ENCODE results near the gene PANX1. TPM values are rescaled to one million over a fixed set of nuclear protein-coding genes. Genes with fewer than 3 reads are reported as not detected.

The PANX1 gene
- total RNA-seq, result 10 to 100 TPM; 12.3 to 15.7 TPM

- no peaks in the 10 kb centered on the region for H3K9me3 ChIP-seq
- no peaks in the 10 kb centered on the region for H3K27me3 ChIP-seq
- peak; percentile 86 for DNase-seq (ENCODE audit: low spot score)
- H3K36me3 ChIP-seq, result no peaks in the 10 kb centered on the region
- H3K4me1 ChIP-seq, result peaks cover 0 to 51% of the 10 kb centered on the region in 2 donors
- no peak for TF ChIP-seq CTCF (IDR thresholded peaks at IDR 0.05)
- peak within 1 kb of the TSS; percentile 94 to 97 for H3K27ac ChIP-seq
- peak within 1 kb of the TSS; percentile 86 for H3K4me3 ChIP-seq
These were observed at the start of gene PANX1 for GRCh38 chr11:94128746-94129511. TSS of gene PANX1 (plus strand) at chr11:94128841. CDS start at chr11:94129313, 472 bp downstream.

DNA sequence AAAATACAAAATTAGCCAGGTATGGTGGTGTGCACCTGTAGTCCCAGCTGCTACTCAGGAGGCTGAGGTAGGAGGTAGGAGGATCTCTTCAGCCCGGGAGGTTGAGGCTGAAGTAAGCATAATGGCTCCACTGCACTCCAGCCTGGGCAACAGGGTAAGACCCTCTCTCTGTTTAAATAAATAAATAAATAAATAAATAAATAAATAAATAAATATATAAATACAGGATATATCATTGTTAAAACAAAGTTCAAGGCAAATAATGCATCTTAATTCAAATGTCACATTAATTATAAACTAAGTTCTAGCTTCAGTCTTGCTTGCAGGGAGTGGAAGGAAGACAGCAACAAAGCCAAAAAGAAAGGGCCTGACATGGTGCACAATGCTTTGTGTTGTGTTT is 44.5 kb upstream of the PANX1 start:
- no peaks in the 10 kb centered on the region for H3K4me1 ChIP-seq
- H3K36me3 ChIP-seq, result no peaks in the 10 kb centered on the region
- H3K27ac ChIP-seq, result no peak overlapping the region
- H3K27me3 ChIP-seq, result no peaks in the 10 kb centered on the region
- TF ChIP-seq CTCF (IDR thresholded peaks at IDR 0.05), result no peak
- no peak for DNase-seq (ENCODE audit: low spot score)
- H3K4me3 ChIP-seq, result no peak overlapping the region
- no peaks in the 10 kb centered on the region for H3K9me3 ChIP-seq

DNA sequence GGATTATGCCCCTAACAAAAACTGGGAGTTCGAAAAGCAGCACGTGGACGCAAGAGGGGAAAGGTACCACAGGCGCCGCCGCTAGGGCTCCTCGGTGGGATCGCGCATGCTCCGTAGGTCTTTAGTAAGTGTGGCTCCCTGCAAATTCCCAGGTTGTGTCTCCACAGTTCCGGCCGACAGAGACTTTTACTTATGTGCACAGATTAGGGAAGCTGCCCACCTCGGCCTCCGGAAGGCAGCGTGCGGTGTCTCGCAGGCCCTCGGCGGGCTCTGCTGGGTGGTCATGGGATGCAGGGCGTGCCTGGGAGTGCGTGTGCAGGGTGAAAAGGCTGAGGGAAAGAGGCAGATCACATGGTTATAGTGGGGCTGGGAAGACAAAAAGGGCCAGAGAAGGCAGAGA is 39.7 kb upstream of the PANX1 start:
- Histone ChIP-seq H3K36me3 (no peaks in the 10 kb centered on the region), H3K9me3 (no peaks in the 10 kb centered on the region), H3K27ac (no peak overlapping the region), H3K27me3 (no peaks in the 10 kb centered on the region), H3K4me3 (no peak overlapping the region), H3K4me1 (no peaks in the 10 kb centered on the region)
- no peak for DNase-seq (ENCODE audit: low spot score)
- TF ChIP-seq CTCF (IDR thresholded peaks at IDR 0.05), result no peak

- no peaks in the 10 kb centered on the region for H3K36me3 ChIP-seq
- no peak for DNase-seq (ENCODE audit: low spot score)
- no peaks in the 10 kb centered on the region for H3K4me1 ChIP-seq
- H3K9me3 ChIP-seq, result no peaks in the 10 kb centered on the region
- no peak for TF ChIP-seq CTCF (IDR thresholded peaks at IDR 0.05)
- no peaks in the 10 kb centered on the region for H3K27me3 ChIP-seq
- no peak overlapping the region for H3K4me3 ChIP-seq
- no peak overlapping the region for H3K27ac ChIP-seq
These were observed 39.3 kb upstream of the PANX1 start for GRCh38 chr11:94089341-94089740.

DNA sequence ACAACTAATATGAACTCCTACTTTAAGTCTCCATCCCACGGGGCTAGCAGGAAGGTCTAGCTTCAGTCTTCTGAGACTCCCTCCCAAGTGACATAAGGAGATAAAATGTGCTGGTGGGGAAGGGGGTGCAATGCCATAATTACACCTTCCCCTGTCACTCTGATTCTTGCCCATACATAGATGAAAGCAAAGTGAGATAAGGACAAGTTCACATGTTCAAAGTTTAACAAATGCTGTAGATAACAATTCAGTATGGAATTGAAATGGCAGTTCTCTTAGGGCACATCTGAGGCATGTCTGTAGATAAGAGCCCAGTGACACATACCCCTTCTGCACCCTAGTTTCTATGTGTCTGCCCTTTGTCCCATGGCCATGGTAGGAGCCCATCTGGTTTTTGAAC is 38.2 kb upstream of the PANX1 start:
- Histone ChIP-seq H3K27me3 (no peaks in the 10 kb centered on the region), H3K27ac (no peak overlapping the region), H3K9me3 (no peaks in the 10 kb centered on the region), H3K36me3 (no peaks in the 10 kb centered on the region), H3K4me3 (no peak overlapping the region), H3K4me1 (no peaks in the 10 kb centered on the region)
- no peak for DNase-seq (ENCODE audit: low spot score)
- TF ChIP-seq CTCF (IDR thresholded peaks at IDR 0.05), result no peak

GRCh38 chr11:94091091-94091490 is 37.5 kb upstream of the PANX1 start:
- Histone ChIP-seq H3K27ac (no peak overlapping the region), H3K4me1 (no peaks in the 10 kb centered on the region), H3K9me3 (no peaks in the 10 kb centered on the region), H3K36me3 (no peaks in the 10 kb centered on the region), H3K27me3 (no peaks in the 10 kb centered on the region), H3K4me3 (no peak overlapping the region)
- TF ChIP-seq CTCF (IDR thresholded peaks at IDR 0.05), result no peak
- no peak for DNase-seq (ENCODE audit: low spot score)

Data from right atrium auricular region (tissue), 2 donors.